ENCODE results near the gene ERFL. TPM values are rescaled to one million over a fixed set of nuclear protein-coding genes. Genes with fewer than 3 reads are reported as not detected.

Gene ERFL
- total and polyA plus RNA-seq, 2 experiments from 2014 or later = 0.69 TPM; not detected in 1

GRCh38 chr19:41955521-41955920 lies 27.3 kb upstream of the ERFL start:
- Histone ChIP-seq H3K36me3 (ENCODE audit: insufficient read depth) (no peaks in the 10 kb centered on the region; the same call in 1 of the 2 replicates), H3K4me1 (ENCODE audit: insufficient read depth) (peaks cover 9% of the 10 kb centered on the region), H3F3A (replicated peaks; ENCODE audit: low read depth) (peaks cover 6% of the 10 kb centered on the region; the same call in 1 of the 2 replicates), H3K27ac (ENCODE audit: low read depth) (no peak overlapping the region), H3K9me2 (ENCODE audit: insufficient read depth) (no peaks in the 10 kb centered on the region), H3K79me2 (replicated peaks; ENCODE audit: insufficient read depth) (no peaks in the 10 kb centered on the region), H3K4me3 (no peak overlapping the region), H2AFZ (no peak overlapping the region), H3K27me3 (ENCODE audit: insufficient read depth) (no peaks in the 10 kb centered on the region), H4K20me1 (replicated peaks; ENCODE audit: insufficient read depth) (peaks cover 5% of the 10 kb centered on the region; the same call in 1 of the 2 replicates), H3K4me2 (no peak overlapping the region)
- Mint-ChIP-seq H3K27me3 (ENCODE audit: insufficient read depth, low read depth, poor library complexity) (peaks cover 19% of the 10 kb centered on the region), H3K4me3 (no peak overlapping the region), H3K9me3 (no peaks in the 10 kb centered on the region), H3K4me1 (peaks cover 16% of the 10 kb centered on the region), H3K27ac (no peak overlapping the region), H3K36me3 (ENCODE audit: low read depth) (peaks cover 8% of the 10 kb centered on the region)
- no peak for DNase-seq (ENCODE audit: low spot score)
- no peak for ATAC-seq
- no peak for TF ChIP-seq JUNB (IDR thresholded peaks at IDR 0.05; ENCODE audit: unreplicated experiment)
- TF ChIP-seq POLR2AphosphoS5 (IDR thresholded peaks at IDR 0.05; ENCODE audit: low read depth) = no peak
- no peak for TF ChIP-seq EZH2 (IDR thresholded peaks at IDR 0.05; ENCODE audit: low read depth, unreplicated experiment)
- no peak for TF ChIP-seq NANOG (IDR thresholded peaks at IDR 0.05; ENCODE audit: borderline replicate concordance)
- no peak for TF ChIP-seq STAT1 (IDR thresholded peaks at IDR 0.05; ENCODE audit: unreplicated experiment)
- no peak for TF ChIP-seq ZNF114 (CRISPR knock-in tag; IDR thresholded peaks at IDR 0.05)
- no peak for TF ChIP-seq ETS1 (IDR thresholded peaks at IDR 0.05)
- no peak for TF ChIP-seq CTCF (conservative IDR thresholded peaks at IDR 0.05; ENCODE audit: low read depth in 2 of 2)
- TF ChIP-seq REST (IDR thresholded peaks at IDR 0.05; ENCODE audit: unreplicated experiment) = no peak
- no peak for TF ChIP-seq ZNF462 (CRISPR knock-in tag; IDR thresholded peaks at IDR 0.05)
- TF ChIP-seq EZH2phosphoT487 (IDR thresholded peaks at IDR 0.05; ENCODE audit: unreplicated experiment) = no peak
- TF ChIP-seq ZNF331 (CRISPR knock-in tag; IDR thresholded peaks at IDR 0.05; ENCODE audit: low read depth) = no peak
- no peak for TF ChIP-seq CREB1 (CRISPR knock-in tag; IDR thresholded peaks at IDR 0.05; ENCODE audit: low read depth)

Measured in GM23338 (cell line).